SU-DHL-6 (cell line): Measurements from ENCODE around the gene GNL2.

Experiments used
- CTCF ChIP-seq: fragments of 200-600 bp; sonication (generic); IDR thresholded peaks from one replicate; pipeline ENCODE4 v1.5.1; 2017; ENCODE audit warnings: antibody characterized with exemption, mild to moderate bottlenecking, low read length, moderate library complexity; ENCODE audit not compliant: insufficient read depth, poor library complexity, severe bottlenecking
- EZH2phosphoT487 ChIP-seq: fragments of 200-600 bp; sonication (generic), shearing (Covaris generic); conservative IDR thresholded peaks from 2 replicates; pipeline ENCODE4 v1.6.1; 2018; ENCODE audit warnings: mild to moderate bottlenecking, antibody characterized with exemption, low read length, moderate library complexity, mixed read lengths

- no peak for TF ChIP-seq CTCF
- TF ChIP-seq EZH2phosphoT487, result no peak
These were observed 9.4 kb upstream of the GNL2 start for GRCh38 chr1:37605061-37605650.
